SU-DHL-6 (cell line): ENCODE results near the gene KCTD14.

ENCODE experiments used
- EZH2phosphoT487 ChIP-seq: fragments of 200-600 bp; sonication (generic), shearing (Covaris generic); conservative IDR thresholded peaks from 2 replicates; pipeline ENCODE4 v1.6.1; 2018; ENCODE audit warnings: mild to moderate bottlenecking, antibody characterized with exemption, low read length, moderate library complexity, mixed read lengths
- TF ChIP-seq, protein P1 (sequence below): fragments of 200-600 bp; sonication (generic); IDR thresholded peaks from one replicate; pipeline ENCODE4 v1.5.1; 2017; ENCODE audit warnings: antibody characterized with exemption, mild to moderate bottlenecking, low read length, moderate library complexity; ENCODE audit not compliant: insufficient read depth, poor library complexity, severe bottlenecking

DNA sequence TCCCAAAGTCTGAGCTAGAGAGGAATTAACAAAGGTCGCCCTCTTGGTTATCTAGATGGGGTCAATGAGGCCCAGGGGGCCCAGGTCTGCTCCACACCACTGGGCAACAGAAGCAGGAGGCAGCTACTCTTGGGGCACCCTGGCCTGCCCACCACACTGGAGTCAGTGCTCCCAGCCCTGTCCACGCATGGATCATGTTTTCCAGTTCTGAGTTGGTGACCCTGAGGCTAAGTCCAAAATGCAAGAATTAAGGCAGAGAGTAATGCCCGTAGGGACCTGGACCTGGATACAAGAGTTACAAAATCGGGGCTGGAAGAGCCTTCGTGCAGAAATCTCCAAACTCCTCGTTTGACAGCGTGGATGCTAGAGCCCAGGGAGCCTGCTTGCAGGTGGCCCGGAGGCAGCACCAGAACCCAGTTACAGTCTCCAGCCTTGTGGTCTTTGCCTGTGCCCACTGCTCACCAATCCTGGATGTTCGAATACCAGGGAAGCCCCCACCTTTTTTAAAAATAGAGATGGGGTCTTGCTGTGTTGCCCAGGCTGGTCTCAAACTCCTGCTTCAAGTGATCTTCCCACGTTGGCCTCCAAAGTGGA is 34.5 kb upstream of the KCTD14 start:
- TF ChIP-seq, protein P1, sequence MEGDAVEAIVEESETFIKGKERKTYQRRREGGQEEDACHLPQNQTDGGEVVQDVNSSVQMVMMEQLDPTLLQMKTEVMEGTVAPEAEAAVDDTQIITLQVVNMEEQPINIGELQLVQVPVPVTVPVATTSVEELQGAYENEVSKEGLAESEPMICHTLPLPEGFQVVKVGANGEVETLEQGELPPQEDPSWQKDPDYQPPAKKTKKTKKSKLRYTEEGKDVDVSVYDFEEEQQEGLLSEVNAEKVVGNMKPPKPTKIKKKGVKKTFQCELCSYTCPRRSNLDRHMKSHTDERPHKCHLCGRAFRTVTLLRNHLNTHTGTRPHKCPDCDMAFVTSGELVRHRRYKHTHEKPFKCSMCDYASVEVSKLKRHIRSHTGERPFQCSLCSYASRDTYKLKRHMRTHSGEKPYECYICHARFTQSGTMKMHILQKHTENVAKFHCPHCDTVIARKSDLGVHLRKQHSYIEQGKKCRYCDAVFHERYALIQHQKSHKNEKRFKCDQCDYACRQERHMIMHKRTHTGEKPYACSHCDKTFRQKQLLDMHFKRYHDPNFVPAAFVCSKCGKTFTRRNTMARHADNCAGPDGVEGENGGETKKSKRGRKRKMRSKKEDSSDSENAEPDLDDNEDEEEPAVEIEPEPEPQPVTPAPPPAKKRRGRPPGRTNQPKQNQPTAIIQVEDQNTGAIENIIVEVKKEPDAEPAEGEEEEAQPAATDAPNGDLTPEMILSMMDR, result no peak
- TF ChIP-seq EZH2phosphoT487, result no peak
